ENCODE results near the gene DGCR8. TPM values are rescaled to one million over a fixed set of nuclear protein-coding genes. Genes with fewer than 3 reads are reported as not detected.

The DGCR8 gene
- total and polyA plus RNA-seq, 2 donors: 20.3 to 22.5 TPM

DNA sequence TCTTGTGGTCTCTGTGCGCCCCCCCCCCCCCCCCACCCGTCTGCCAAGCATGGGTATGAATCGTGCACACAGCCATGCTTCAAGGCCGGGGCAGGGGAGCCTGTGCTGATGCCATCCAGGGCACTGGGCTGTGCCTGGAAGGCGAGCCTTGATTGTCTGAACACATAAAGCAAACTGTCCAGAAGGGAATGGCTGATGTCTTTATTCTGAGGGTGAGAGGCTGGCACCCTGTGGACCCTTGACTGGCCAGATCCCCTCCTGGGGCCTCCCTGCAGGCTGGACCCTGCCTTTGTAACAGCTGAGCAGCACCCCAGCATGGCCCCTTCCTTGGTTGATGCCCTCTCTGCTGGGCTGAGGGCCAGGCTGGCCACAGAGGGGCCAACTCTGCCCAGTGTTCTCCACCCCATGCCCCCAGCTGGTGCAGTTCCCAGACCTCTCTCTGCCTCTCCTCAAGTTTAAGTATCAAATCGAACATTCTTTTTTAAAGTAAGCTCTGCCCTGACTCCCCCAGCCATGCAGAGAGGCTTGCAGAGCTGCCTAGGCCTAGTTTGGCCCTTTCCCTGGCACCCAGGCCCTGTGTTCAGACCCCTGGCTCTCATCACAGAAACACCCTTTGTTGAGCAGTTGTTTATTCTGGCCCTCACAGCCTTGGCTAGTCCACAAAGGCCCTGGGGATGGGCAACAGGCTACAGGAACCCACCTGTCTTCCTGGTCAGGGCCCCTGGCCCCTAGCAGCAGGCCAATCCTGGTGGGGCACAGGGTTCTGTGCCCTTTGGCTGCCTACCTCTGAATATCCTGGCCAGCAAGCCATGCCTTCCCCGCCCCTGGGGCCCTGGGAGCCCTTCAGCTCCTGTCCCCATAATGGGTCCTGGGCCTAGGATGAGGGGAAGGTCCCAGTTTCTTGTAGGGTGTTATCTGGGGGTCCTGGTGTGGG is 31.9 kb downstream of the DGCR8 start:
- WGBS: 32% methylated on average over 7 of the region's 7 CpGs
- no peak for DNase-seq (ENCODE audit: low read depth in 6 of 9, low spot score in 9 of 9)
- H3K27ac ChIP-seq (ENCODE audit: low read depth in 1 of 2, low read length in 1 of 2): peak overlapping the region; percentile 90 to 93

DNA sequence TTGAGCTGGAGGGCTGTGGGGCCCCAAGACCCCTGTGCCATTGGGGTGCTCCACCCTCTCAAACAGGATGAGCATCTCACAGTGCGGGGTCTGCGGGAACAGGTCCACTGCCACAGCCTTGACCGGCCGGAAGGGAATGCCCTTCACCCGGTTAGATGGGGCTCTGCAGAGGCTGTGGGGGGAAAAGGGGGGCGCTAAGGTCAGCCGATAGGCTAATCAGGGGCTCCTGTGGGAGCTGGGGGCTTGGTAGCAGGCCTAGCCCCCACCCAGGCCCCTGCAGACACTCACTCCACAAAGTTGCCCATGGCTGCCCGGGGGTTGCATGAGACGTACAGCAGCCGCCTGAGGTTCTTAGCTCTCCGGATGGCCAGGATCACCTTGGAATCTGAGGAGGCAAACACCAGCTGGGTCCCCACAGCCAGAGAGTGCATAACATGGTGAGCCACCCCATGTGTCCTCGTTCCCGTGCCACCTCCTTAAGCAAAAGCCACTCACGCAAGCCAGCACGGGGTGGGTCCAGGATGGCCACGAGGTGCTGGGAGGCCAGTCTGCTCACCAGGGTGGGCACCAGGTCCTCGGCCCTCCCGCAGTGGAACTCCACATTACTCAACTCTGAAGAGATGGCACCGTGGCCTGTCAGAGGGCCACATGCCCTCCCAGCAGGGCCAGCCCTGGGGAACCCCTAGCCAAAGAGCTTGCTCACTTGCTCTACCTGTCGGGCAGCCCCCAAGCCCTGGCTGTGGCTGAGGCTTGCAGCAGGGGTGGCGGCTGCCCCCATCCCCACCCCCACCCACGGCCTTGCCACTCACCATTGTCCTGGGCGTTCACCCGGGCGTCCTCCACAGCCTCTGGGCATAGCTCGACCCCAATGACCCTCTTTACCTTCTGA is 32.8 kb downstream of the DGCR8 start:
- Histone ChIP-seq H3K4me3 (ENCODE audit: low read length in 2 of 2) (no peak overlapping the region), H3K27me3 (ENCODE audit: control insufficient read depth in 2 of 2, insufficient read depth in 1 of 2, low read length in 1 of 2) (no peaks in the 10 kb centered on the region), H3K27ac (ENCODE audit: low read depth in 1 of 2, low read length in 1 of 2) (peak overlapping the region; percentile 90 to 93), H3K4me1 (ENCODE audit: control insufficient read depth in 2 of 2, insufficient read depth in 2 of 2, low read length in 2 of 2) (peaks cover 39 to 57% of the 10 kb centered on the region in 2 donors), H3K9me3 (ENCODE audit: control insufficient read depth in 2 of 2, insufficient read depth in 1 of 2, low read length in 1 of 2) (no peaks in the 10 kb centered on the region), H3K36me3 (ENCODE audit: control insufficient read depth in 2 of 2, insufficient read depth in 2 of 2, low read length in 1 of 2) (peaks cover 71 to 78% of the 10 kb centered on the region in 2 donors)
- WGBS: 96% methylated on average over 26 of the region's 26 CpGs
- no peak for DNase-seq (ENCODE audit: low read depth in 6 of 9, low spot score in 9 of 9)

More for the DNA sequence above, 31.9 kb downstream of the DGCR8 start:
- Histone ChIP-seq H3K36me3 (ENCODE audit: control insufficient read depth in 2 of 2, insufficient read depth in 2 of 2, low read length in 1 of 2) (peaks cover 81 to 87% of the 10 kb centered on the region in 2 donors), H3K4me3 (ENCODE audit: low read length in 2 of 2) (no peak overlapping the region), H3K9me3 (ENCODE audit: control insufficient read depth in 2 of 2, insufficient read depth in 1 of 2, low read length in 1 of 2) (no peaks in the 10 kb centered on the region), H3K4me1 (ENCODE audit: control insufficient read depth in 2 of 2, insufficient read depth in 2 of 2, low read length in 2 of 2) (peaks cover 39 to 57% of the 10 kb centered on the region in 2 donors), H3K27me3 (ENCODE audit: control insufficient read depth in 2 of 2, insufficient read depth in 1 of 2, low read length in 1 of 2) (no peaks in the 10 kb centered on the region)

DNA sequence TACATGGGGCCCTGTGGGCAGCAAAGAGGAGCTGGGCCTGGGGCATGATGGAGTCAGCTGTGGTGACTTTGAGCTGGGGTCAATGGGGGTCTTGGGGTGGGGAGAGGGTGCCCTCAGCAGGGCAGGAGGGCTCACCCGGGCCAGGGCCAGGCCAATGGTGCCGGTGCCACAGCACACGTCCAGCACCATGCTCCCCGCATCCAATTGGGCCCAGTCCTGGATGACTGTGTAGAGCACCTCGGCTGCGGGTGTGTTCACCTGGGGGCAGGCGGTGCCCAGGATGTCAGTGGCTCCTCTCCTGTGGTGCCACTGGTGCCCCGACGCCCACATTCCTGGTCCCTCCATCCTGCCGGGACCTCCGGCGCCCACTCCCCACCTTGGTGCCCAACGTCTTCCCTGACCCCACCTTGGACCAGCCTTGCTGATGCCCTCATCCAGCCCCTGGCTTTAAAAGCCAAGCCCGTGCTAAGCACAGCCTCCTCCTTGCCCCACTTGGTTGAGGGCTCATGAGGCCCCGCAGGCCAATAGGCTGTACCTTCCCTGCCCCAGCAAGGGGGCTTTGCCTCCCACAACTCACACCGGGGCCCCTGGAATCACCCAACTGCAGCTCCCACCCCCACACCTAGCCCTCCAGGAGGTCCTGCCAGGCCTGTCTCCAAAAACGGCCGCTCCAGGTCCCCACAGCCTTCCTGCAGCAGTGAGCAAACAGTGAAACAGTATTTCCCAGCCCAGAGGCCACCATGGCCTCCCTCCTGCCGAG is 33.7 kb downstream of the DGCR8 start:
- WGBS: 98% methylated on average over 19 of the region's 19 CpGs
- Histone ChIP-seq H3K9me3 (ENCODE audit: control insufficient read depth in 2 of 2, insufficient read depth in 1 of 2, low read length in 1 of 2) (no peaks in the 10 kb centered on the region), H3K27me3 (ENCODE audit: control insufficient read depth in 2 of 2, insufficient read depth in 1 of 2, low read length in 1 of 2) (no peaks in the 10 kb centered on the region), H3K4me3 (ENCODE audit: low read length in 2 of 2) (no peak overlapping the region), H3K4me1 (ENCODE audit: control insufficient read depth in 2 of 2, insufficient read depth in 2 of 2, low read length in 2 of 2) (peaks cover 40 to 66% of the 10 kb centered on the region in 2 donors), H3K27ac (ENCODE audit: low read depth in 1 of 2, low read length in 1 of 2) (no peak overlapping the region), H3K36me3 (ENCODE audit: control insufficient read depth in 2 of 2, insufficient read depth in 2 of 2, low read length in 1 of 2) (peaks cover 63 to 73% of the 10 kb centered on the region in 2 donors)
- DNase-seq (ENCODE audit: low read depth in 6 of 9, low spot score in 9 of 9): no peak

DNA sequence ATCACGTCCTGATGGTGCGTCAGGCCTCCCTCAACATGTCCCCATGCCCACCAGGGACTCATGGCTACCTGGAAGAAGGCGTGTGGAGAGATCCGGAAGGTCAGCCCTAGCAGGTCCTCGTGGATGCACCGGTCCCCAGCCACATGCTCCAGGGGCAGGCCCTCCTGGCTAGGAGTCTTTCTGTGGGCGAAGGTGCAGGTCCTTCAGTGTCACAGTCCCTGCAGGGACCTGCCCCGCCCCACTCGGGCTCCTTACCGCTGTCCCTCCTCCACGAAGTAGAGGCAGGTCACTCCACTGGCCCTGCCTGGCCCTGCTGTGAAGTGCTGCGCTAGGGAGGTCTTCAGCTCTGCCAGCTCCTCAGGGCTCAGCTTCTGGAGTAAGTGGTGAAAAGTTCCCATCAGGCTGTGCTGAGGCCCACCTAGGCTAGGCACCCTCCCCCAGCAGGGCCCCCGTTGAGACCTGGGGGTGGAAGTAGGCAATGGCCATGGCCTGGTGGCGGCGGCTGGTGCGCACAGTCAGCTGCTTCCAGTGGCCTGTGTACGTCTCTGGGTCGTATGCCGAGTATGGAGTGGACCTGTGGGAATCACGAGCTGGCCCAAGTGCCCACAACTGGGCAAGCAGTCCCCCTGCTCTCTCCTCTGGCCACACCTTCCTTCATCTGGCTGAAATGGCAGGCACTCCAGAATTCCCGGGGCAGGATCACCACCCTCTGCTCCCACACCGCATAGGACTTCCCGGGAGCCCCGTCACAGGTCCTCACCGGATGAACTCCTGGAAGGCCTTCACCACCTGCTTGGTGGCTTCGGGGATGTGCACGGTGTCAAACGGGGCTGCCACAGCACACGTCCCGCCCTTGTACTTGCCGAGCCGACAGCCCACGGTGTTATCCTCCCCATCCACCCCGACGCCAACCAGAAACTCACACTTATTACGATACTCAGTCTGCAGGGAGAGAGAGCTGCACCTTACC is 34.8 kb downstream of the DGCR8 start:
- DNase-seq (ENCODE audit: low read depth in 6 of 9, low spot score in 9 of 9): no peak
- no peak overlapping the region for H3K27ac ChIP-seq (ENCODE audit: low read depth in 1 of 2, low read length in 1 of 2)
- no peaks in the 10 kb centered on the region for H3K9me3 ChIP-seq (ENCODE audit: control insufficient read depth in 2 of 2, insufficient read depth in 1 of 2, low read length in 1 of 2)
- no peak overlapping the region for H3K4me3 ChIP-seq (ENCODE audit: low read length in 2 of 2)
- H3K4me1 ChIP-seq (ENCODE audit: control insufficient read depth in 2 of 2, insufficient read depth in 2 of 2, low read length in 2 of 2): peaks cover 40 to 68% of the 10 kb centered on the region in 2 donors
- no peaks in the 10 kb centered on the region for H3K27me3 ChIP-seq (ENCODE audit: control insufficient read depth in 2 of 2, insufficient read depth in 1 of 2, low read length in 1 of 2)
- peaks cover 60 to 73% of the 10 kb centered on the region in 2 donors for H3K36me3 ChIP-seq (ENCODE audit: control insufficient read depth in 2 of 2, insufficient read depth in 2 of 2, low read length in 1 of 2)
- 97% methylated on average over 36 of the region's 36 CpGs for WGBS

DNA sequence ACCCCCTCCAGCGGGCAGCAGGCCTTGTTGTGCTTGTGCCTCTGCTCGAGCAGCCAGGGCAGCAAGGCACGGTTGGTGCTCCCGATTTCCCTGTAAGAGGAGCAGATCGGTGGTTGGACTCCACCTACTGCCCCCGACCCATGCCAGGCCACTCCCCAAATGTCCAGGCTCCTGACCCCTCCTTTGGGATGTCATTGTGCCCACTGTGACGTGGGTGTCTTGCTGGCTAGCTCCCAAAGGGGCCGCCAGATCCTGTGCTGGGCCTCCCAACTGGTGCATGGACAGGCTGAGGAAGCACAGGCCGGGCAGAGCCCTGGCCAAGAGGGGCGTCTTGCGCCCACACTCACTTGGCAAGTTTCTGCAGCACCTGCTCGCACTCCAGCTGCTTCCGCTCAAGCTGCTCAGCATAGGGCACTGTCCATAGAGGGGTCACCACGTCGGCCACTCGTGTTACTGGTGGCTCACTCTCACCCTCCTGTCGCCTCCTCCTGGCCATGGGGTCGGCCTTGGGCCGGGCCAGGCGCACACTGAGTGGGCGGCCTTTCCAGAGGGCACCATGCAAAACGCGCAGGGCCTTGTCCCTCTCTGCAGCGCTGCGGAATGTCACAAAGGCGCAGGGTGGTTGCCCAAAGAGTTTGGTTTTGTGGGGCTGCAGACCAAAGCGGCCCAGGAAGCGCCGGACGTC is 35.8 kb downstream of the DGCR8 start, which contains the start of gene RANBP1:
TSS of gene RANBP1 (plus strand) at position 414 of the 685 bp plus-strand sequence. CDS start at position 495, 81 bp downstream.
- Histone ChIP-seq H3K27me3 (ENCODE audit: control insufficient read depth in 2 of 2, insufficient read depth in 1 of 2, low read length in 1 of 2) (no peaks in the 10 kb centered on the region), H3K36me3 (ENCODE audit: control insufficient read depth in 2 of 2, insufficient read depth in 2 of 2, low read length in 1 of 2) (peaks cover 61 to 73% of the 10 kb centered on the region in 2 donors), H3K9me3 (ENCODE audit: control insufficient read depth in 2 of 2, insufficient read depth in 1 of 2, low read length in 1 of 2) (no peaks in the 10 kb centered on the region), H3K27ac (ENCODE audit: low read depth in 1 of 2, low read length in 1 of 2) (peak within 1 kb of the TSS; percentile 80 to 82), H3K4me3 (ENCODE audit: low read length in 2 of 2) (peak within 1 kb of the TSS; percentile 81 to 91), H3K4me1 (ENCODE audit: control insufficient read depth in 2 of 2, insufficient read depth in 2 of 2, low read length in 2 of 2) (peaks cover 35 to 66% of the 10 kb centered on the region in 2 donors)
- 92% methylated on average over 30 of the region's 30 CpGs for WGBS
- no peak for DNase-seq (ENCODE audit: low read depth in 6 of 9, low spot score in 9 of 9)

DNA sequence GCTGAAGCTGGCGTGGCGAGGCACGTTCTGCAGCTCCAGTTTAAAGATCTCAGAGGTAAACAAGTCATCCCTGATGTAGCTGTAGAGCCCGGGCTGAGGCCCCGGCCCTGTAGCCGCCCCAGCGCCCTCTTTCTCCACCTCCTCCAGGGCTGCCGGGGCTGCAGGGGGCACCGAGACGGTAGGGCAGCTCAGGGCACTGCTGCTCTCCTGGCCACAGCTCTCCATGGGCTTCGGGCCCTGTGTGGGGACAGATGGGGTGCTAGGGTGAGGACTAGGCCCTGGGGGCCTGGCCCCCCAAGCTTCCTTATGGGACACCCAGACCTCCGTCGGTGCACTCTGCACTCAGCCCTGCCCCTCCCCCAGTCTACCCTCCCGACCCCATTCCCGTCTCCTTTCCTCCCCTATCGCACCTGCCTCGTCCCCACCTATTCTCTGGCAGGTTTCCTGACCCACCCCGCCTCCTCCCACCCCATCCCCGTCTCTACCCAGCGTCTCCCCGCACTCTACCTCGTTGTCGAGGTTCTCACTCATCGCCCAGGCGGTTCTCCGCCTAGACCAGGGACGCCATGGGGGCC is 36.4 kb downstream of the DGCR8 start:
- Histone ChIP-seq H3K27me3 (ENCODE audit: control insufficient read depth in 2 of 2, insufficient read depth in 1 of 2, low read length in 1 of 2) (no peaks in the 10 kb centered on the region), H3K9me3 (ENCODE audit: control insufficient read depth in 2 of 2, insufficient read depth in 1 of 2, low read length in 1 of 2) (no peaks in the 10 kb centered on the region), H3K36me3 (ENCODE audit: control insufficient read depth in 2 of 2, insufficient read depth in 2 of 2, low read length in 1 of 2) (peaks cover 64 to 74% of the 10 kb centered on the region in 2 donors), H3K4me1 (ENCODE audit: control insufficient read depth in 2 of 2, insufficient read depth in 2 of 2, low read length in 2 of 2) (peaks cover 30 to 60% of the 10 kb centered on the region in 2 donors), H3K27ac (ENCODE audit: low read depth in 1 of 2, low read length in 1 of 2) (peak overlapping the region; percentile 80 to 82), H3K4me3 (ENCODE audit: low read length in 2 of 2) (peak overlapping the region; percentile 81 to 91)
- 15% methylated on average over 27 of the region's 27 CpGs for WGBS
- DNase-seq (ENCODE audit: low read depth in 6 of 9, low spot score in 9 of 9): no peak

DNA sequence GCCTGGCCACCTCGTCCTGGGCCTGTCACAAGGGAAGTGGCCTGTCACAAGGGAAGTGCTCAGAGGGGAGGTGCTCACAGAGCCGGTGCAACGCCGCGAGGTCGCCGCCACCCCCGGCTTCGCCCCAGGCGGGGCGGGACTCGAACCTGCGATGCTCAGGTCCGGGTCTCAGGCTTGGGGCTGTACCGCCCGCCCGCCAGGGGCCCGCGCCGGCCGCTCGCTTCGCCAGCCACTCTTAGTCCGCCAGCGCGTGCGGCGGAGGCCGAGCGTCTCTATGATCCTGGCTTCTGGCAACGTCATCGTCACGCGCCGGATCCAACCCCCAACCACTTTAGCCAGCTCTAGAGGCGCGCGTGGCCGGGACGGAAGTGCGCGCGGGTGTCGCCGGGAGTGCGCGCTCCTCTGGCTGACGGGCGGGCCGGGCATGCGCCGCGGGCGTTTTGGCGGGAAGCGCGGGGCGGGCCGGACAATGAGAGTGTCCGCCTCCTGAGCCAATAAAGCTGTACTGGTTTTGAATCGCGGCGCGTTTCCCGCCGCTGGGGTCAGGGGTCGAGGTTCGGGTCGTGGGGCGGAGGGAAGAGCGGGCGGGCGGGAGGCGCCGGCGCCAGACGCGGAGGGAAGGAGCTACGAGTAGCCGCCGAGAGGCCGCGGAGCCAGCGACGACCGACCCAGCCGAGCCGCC is 37.1 kb downstream of the DGCR8 start, which contains the start of gene TRMT2A:
TSS of gene TRMT2A (minus strand) at position 276 of the 682 bp plus-strand sequence. CDS start 320 bp downstream, outside the sequence.
- peak within 1 kb of the TSS; percentile 81 to 91 for H3K4me3 ChIP-seq (ENCODE audit: low read length in 2 of 2)
- H3K9me3 ChIP-seq (ENCODE audit: control insufficient read depth in 2 of 2, insufficient read depth in 1 of 2, low read length in 1 of 2): no peaks in the 10 kb centered on the region
- peak; percentile 89 to 98 (median 95) for DNase-seq (ENCODE audit: low read depth in 6 of 9, low spot score in 9 of 9)
- peak within 1 kb of the TSS; percentile 80 to 82 for H3K27ac ChIP-seq (ENCODE audit: low read depth in 1 of 2, low read length in 1 of 2)
- H3K36me3 ChIP-seq (ENCODE audit: control insufficient read depth in 2 of 2, insufficient read depth in 2 of 2, low read length in 1 of 2): peaks cover 67 to 75% of the 10 kb centered on the region in 2 donors
- H3K27me3 ChIP-seq (ENCODE audit: control insufficient read depth in 2 of 2, insufficient read depth in 1 of 2, low read length in 1 of 2): no peaks in the 10 kb centered on the region
- H3K4me1 ChIP-seq (ENCODE audit: control insufficient read depth in 2 of 2, insufficient read depth in 2 of 2, low read length in 2 of 2): peaks cover 24 to 54% of the 10 kb centered on the region in 2 donors
- WGBS: under 1% methylated on average over 88 of the region's 88 CpGs
